ENCODE data around the gene HIP1.
"Not testable (repeated sequence)": the region's sequence is repeated elsewhere in the genome, so short reads cannot be mapped to it uniquely, and the experiment has no call there.

HIP1 gene

GRCh38 chr7:75567948-75568595, 170.7 kb downstream of the HIP1 start:
- DNase-seq = no peak

- peak; percentile 56 for DNase-seq
Measured at GRCh38 chr7:75565132-75565837, 173.5 kb downstream of the HIP1 start.

DNA sequence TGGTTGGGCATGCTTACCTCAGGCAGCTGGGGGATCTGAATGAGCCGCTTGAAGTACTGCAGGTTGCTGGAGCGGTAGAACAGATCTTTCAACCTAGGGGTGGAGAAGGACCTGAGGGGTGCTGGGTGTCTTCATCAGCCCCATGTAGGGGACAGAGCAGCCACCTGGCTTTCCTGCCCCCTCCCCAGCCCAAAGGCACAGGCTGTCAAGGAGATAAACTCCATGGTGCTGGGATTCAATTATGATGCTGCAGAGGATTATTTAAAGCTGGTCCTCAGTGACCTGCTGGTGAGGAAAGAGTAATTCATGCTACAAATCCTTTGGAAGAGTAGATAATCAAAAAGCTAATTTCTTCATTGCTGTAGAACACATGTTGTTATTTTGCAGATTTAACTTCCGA, 175.6 kb downstream of the HIP1 start:
- no peak for DNase-seq

GRCh38 chr7:75559976-75560365, 178.8 kb downstream of the HIP1 start:
- DNase-seq = no peak

DNA sequence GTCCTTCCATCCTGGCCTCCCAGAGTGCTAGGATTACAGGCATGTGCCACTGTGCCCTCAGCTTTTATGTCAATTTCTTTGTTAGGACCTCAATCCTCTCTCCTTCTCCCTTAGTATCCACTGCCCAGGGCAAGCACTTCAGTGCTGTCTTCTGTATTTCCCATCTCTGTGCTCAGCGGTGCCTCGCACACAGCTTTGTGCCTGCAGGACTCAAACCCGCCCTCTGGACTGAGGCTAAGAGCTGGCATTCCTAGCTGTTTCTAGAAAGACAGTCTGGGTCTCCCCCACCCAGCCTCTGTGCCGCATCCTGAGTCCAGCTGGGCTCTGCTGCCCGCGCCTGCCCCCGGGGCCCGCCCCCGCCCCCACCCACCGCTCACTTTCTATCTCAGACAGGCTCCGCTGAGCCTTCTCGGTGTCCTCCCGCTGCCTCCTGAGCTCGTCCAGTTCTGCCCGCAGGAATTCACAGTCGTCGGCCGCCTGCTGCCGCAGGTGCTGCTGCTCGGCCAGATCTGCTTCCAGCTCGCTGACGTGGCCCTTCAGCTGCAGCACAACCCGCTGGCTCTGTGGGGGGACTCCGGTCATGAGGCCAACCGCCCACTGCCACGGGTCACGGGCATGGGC, 179.3 kb downstream of the HIP1 start:
- DNase-seq = no peak

GRCh38 chr7:75556835-75557234, 181.9 kb downstream of the HIP1 start:
- not testable (repeated sequence) for DNase-seq

- no peak for DNase-seq
Measured at GRCh38 chr7:75555736-75556135, 183.0 kb downstream of the HIP1 start.

- no peak for DNase-seq
Measured at GRCh38 chr7:75546237-75547015, 192.3 kb downstream of the HIP1 start.

GRCh38 chr7:75537731-75538130, 201.0 kb downstream of the HIP1 start:
- no peak for DNase-seq

DNA sequence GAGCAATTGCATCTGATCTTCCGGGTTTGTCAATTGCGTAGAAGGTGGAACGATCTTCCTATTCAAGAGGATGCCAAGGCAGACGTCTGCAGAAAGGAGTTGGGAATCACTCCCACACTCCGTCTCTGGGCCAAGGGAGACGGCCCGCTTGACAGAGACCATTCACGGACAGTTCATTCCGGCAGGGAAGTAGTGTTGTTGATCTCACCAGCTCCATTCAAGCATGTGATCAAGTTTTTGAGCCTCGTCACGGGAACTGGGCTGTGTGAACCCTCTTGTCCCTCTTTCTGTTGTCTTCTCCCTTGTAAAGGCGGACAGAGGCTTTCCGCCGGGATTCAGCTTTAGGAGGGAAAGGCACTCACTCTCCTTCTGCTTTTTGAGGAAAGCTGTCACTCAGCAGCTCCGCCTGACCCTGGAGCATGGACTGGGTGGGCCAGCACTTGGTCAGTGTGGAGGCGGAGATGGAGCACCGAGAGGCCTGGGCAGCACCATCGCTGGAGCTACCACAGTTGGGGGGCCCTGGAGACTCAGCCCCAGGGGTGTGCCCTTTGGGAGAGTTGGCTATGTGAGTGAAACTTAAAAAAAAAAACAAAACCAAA, 201.7 kb downstream of the HIP1 start:
- DNase-seq = no peak

- DNase-seq = no peak
Measured at GRCh38 chr7:75536491-75536890, 202.2 kb downstream of the HIP1 start.

- peak; percentile 80 for DNase-seq
Measured at GRCh38 chr7:75534727-75535307, 203.9 kb downstream of the HIP1 start.

- DNase-seq = no peak
Measured at GRCh38 chr7:75533926-75534325, 204.8 kb downstream of the HIP1 start.

- no peak for DNase-seq
Measured at GRCh38 chr7:75532639-75533038, 206.1 kb downstream of the HIP1 start.

GRCh38 chr7:75531359-75531821, 207.4 kb downstream of the HIP1 start:
- DNase-seq = no peak

DNA sequence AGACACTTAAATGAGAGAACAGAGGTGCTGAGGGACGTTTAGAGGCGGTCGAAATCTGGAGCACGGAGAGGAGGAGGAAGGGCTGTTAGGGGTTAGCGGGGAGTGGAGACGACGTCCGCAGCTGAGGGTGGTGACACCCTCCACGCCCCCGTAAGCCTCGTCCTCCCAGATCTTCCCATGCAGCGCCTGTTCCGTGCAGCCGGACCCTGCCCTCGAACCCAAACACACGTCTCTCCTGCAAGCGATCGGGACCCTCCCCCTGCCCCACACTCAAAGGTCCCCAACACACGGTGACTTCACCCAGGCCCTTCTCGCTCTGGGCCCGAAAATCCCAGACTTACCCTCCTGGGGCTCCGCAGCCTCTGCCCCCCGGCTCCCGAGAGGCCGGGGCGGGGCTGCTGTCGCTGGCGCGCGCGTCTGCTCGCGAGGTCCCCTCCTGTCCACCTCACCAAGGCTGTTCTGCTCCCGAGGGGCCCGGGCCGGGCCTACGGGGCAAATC, 211.5 kb downstream of the HIP1 start:
- DNase-seq = peak; percentile 32

DNA sequence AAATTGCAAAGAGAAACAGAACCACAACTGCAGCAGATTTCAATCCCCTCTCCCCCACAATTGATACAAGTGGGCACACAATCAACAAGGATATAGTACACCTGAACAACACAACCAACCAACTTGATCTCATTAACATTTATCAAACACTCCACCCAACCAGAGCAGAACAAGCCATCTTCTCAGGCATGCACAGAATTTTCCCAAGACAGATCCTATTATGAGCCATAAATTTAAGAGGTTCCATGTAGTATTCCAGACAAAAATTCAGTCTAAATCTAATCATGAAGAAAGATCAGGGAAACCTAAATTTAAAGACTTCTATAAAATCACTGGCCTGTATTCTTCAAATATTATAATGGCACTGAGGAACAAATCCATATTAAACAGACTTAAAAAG, 217.0 kb downstream of the HIP1 start:
- not testable (repeated sequence) for DNase-seq

GRCh38 chr7:75518842-75519241, 219.9 kb downstream of the HIP1 start:
- DNase-seq = not testable (repeated sequence)

- not testable (repeated sequence) for DNase-seq
Measured at GRCh38 chr7:75509033-75509432, 229.7 kb downstream of the HIP1 start.

- not testable (repeated sequence) for DNase-seq
Measured at GRCh38 chr7:75492020-75492419, 246.7 kb downstream of the HIP1 start, which contains the start of gene SPDYE5. TSS of gene SPDYE5 (plus strand) at chr7:75492320. CDS start at chr7:75494048, 1,728 bp downstream.

GRCh38 chr7:75485979-75486643, 252.6 kb downstream of the HIP1 start, which contains the start of gene POM121C:
TSS of gene POM121C (minus strand) at chr7:75486299. CDS start at chr7:75441496, 44,803 bp downstream.
- DNase-seq = peak; percentile 97
